GDM1 (cell line): ENCODE data around the gene ARMC7.
"Not testable (repeated sequence)": the region's sequence is repeated elsewhere in the genome, so short reads cannot be mapped to it uniquely, and the experiment has no call there.

Experiments used
- DNase-seq: peaks from one replicate; lab custom pipeline; 2025; lab: John Stamatoyannopoulos, UW

ARMC7 gene

DNA sequence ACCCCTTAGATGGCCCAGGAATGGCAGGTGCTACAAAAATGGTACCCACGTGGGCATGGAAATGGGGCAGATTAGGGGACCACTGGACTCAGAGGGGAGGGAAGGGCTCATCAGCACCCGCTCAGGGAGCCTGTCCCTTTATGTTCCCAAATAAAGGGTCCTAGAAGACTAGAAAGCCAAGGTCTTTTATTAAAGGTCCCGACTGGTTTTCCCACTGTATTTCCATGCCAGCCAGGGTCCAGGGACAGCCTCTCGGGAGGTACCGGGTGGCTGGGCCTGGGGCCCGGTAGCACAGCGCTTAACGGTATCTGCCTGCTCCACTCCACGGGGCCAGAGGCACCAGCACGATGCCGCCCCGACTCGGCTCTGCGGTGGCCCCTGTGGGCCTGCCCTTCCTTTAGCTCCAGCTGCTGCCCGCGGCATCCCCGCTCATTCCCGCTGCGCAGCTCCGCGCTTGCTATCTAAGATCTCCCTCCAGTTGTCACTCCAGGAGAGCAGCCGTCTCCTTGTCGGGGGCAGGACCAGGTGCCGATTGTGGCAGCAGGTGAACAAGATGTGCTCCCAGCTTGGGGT lies 20.4 kb downstream of the ARMC7 start:
- no peak for DNase-seq

DNA sequence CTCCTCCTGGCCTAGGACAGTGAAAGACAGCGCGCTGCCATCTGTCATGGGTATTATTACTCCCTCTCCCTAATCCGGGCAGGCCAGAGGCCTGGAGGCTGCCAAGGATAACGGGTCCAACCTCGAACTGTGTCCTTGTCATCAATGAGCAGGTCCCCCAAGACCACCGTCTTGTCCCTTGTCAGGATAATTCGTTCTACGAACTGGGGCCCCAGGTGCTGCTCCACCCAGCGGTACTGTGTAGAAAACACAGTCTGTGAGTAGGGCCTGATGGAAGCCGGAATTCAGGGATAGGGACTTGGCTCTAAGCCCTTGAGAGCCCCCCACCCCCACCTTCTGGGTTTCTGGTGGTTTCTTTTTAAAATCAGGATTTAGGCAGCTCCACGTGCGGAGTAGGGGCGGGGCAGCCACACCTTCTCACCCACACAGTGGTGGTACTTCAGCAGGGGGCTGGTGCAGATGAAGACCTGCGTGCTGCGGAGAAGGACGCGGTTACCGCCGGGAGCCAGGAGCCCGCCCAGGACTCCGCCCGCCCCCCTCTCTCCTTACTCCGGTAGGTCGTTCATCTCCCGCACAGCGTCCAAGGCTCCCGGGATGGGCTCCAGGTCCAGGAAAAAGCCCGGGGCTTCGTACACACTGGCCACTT lies 21.0 kb downstream of the ARMC7 start:
- DNase-seq = no peak

DNA sequence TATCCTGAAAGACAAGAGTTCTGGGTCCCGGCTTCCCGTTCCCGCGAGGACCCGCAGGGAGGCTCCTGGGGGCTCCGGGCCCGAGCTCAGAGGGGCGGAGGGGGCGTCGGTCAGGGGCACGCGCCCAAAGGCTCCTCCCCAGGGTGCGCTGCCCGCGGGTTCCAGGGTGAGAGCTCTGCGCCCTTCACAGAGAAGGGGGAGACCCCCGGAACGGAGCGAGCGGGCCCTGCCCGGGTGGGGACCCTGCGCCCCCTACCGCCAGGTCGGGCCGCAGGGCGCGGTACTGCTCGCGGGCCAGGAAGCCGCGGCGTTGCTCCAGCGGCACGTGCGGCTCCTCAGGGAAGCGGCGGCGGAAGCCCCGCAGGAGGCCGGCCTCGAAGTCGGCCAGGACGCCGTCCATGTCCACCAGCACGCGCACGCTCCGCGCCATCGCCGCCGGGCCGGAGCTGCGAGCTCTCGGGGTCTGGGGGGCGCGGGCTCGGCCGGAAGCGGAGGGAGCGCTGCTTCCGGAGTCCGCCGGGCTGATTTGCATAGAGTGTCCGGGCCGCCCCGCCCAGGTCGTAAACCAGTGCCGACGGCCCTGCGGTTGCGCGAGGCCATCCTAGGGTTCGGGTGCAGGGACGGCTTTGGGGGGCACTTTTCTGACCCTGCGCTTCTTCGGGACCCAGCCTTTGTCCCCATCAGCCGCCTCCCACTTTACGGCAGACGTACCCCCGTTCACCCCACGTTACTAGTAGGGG lies 21.7 kb downstream of the ARMC7 start, which contains the start of gene NT5C:
Gene NT5C, minus strand, starts transcription at position 465 of the 740 bp plus-strand sequence. Its CDS starts 35 bp downstream, at position 430.
- peak; percentile 54 for DNase-seq

DNA sequence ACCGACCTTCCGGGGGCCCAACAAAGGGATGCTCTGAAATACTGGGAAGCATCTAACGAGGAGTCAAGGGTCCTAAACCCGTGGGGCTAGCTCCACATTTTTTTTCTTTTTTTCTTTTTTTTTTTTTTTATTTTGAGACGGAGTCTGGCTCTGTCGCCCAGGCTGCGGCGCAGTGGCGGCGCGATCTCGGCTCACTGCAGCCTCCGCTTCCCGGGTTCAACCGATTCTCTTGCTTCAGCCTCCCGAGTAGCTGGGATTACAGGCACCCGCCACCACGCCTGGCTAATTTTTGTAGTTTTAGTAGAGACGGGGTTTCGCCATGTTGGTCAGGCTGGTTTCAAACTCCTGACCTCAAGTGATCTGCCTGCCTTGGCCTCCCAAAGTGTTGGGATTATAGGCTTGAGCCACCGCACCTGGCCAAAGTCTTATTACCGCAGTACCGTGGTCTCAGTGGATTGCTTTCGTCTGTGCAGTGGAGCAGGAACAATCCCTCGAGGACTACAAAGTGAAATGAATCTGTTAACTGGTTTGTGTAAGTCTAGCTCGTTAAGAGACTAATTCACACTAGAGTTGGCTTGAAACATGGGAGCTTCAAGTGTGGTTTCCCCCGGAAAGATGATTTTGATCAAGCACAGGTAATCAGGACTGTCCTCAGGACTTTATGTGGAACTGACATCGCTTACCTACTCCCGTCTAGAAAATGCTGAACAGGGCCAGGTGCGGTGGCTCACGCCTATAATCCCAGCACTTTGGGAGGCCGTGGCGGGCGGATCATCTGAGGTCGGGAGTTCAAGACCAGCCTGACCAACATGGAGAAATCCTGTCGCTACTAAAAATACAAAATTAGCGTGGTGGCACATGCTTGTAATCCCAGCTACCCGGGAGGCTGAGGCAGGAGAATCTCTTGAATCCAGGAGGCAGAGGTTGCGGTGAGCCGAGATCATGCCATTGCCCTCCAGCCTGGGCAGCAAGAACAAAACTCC lies 22.5 kb downstream of the ARMC7 start:
- not testable (repeated sequence) for DNase-seq

DNA sequence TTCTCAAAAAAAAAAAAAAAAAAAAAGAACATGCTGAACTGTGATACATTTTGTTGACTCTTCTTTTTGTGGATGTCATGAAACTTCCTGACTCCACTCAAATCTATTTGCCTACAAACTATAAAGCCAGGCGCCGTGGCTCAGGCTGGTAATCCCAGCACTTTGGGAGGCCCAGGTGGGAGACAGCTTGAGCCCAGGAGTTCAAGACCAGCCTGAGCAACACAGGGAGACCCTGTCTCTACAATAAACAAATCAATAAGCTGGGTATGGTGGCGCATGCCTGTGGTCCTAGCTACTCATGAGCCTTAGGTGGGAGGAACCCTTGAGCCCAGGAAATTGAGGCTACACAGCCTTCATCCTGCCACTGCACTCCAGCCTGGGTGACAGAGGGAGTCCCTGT lies 23.2 kb downstream of the ARMC7 start:
- DNase-seq = no peak

DNA sequence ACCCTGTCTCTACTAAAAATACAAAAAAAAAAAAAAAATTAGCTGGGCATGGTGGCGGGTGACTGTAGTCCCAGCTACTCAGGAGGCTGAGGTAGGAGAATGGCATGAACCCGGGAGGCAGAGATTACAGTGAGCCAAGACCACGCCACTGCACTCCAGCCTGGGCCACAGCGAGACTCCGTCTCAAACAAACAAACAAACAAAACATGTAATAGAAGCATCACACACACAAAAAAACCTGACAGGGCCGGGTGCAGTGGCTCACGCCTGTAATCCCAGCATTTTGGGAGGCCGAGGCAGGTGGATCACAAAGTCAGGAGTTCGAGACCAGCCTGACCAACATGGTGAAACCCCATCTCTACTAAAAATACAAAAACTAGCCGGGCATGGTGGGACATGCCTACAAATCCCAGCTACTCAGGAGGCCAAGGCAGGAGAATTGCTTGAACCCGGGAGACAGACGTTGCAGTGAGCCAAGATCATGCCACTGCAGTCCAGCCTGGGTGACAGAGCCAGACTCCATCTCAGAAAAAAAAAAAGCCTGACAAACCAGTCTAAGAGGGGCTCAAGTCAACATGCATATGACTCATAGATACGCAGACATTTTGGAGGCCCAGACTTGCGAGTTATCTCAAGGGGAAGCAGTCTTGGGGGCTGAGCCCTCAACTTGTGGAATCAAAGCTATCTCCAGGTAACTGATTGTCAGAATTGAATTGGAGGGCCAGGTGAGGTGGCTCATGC lies 24.0 kb downstream of the ARMC7 start:
- DNase-seq = not testable (repeated sequence)

DNA sequence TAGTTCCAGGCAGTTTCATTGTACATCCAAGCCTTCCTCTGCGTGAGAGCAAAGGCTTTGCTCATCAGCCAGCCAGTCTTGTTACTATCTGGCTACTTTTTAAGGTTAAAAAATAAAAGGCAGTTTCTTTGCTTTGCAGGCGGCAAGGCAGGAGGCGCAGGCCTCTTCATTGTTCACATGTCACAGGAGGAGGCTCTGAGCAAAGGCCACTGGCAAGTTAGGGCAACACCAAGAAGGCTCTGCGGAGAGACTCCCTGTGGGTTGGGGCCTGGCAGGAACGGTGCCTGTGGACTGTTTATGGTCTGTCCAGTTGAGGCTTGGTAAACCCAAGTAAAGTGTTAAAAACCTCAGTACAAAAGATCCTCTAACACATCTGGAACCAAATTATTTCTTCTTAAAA lies 25.7 kb downstream of the ARMC7 start:
- DNase-seq = no peak

DNA sequence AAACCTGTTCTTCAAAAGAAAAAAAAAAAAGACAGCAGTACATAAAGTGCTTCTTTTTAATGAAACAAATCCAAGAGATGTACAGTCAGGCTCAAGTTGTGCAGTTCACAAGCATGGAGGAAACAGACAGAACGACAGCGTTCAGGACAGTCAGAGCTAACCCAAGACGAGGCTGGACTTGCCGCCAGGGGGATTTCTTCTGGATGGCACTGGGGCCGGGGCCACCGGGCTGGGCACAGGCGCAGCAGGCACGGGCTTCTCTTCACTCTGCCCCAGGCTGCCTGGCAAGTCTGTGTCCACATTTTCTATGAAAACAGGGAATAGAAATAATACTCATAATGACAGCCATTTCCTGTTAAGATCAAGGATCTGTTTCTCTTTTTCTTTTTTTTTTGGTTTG lies 26.2 kb downstream of the ARMC7 start:
- DNase-seq = no peak

DNA sequence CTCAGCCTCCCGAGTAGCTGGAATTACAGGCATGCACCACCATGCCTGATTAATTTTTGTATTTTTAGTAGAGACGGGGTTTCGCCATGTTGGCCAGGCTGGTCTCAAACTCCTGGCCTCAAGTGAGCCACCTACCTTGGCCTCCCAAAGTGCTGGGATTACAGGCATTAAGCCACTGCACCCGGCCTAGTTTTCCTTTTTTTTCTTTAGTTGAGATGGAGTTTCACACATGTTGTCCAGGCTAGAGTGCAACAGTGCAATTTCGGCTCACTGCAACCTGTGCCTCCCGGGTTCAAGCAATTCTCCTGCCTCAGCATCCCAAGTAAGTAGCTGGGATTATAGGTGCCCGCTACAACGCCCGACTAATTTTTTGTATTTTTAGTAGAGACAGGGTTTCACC lies 28.0 kb downstream of the ARMC7 start:
- not testable (repeated sequence) for DNase-seq

DNA sequence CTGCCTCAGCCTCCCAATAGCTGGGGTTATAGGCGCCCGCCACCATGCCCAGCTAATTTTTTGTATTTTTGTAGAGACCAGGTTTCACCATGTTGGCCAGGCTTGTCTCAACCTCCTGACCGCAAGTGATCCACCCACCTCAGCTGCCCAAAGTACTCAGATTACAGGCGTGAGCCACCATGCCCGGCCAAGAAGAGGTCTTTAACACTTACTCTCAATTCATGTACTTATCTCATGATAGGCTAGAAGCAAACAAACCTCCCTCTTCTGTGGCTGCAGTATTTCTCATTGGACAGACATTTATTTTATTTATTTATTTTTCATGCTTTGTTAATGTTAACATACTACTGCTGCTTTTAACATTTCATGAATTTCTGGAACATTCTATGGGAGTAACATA lies 28.8 kb downstream of the ARMC7 start:
- DNase-seq = no peak

DNA sequence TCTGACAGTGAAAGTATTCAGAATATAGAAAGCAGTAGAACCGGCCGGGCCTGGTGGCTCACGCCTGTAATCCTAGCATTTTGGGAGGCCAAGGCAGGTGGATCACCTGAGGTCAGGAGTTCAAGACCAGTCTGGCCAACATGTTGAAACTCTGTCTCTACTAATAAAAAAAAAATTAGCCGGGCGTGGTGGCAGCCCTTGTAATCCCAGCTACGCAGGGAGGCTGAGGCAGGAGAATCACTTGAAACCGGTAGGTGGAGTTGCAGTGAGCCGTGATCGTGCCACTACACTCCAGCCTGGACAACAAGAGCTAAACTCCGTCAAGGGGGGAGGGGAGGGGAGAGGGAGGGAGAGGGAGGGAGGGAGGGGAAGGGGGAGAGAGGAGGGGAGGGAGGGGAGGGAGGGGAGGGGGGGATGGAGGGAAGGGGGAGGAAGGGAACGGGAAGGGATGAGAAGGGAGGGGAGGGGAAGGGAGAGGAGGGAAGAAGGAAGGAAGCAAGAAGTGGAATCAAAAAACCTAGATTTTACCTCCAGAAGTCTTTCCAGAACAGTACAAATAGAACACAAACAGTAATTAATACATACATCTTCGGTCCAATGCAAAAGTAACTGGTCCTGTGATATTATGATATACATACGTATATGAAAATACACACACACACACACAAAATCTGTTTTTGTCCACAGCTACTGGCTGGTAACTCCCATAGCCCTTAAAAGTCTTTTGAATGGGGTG lies 32.6 kb downstream of the ARMC7 start:
- no peak for DNase-seq

DNA sequence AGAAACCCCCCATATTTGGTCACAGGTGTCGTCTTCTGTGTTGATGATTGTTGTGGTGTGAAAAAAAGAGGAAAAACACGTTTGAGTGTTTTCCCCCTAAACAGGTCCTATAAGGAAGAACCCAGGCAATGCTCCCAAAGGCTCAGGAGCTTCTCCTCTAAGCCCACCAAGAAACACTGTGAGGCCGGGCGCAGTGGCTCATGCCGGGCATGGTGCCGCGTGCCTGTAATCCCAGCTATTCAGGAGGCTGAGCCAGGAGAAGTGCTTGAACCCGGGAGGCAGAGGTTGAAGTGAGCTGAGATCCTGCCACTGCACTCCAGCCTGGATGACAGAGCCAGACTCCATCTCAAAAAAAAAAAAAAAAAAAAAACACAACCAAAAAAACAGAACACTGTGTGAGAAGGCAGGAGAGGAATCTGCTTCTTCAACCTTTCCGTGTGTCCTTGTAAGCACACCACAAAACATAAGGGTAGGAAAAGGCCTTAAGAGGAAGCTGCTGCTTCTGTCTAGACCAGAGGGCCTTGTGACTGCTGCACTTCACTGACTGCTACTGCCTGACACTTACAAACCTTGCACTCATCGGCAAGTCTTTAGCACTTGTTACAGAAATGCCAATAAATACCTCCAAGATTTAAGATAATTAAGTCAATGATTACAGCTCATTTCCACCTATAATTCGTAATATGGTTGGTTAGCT lies 35.2 kb downstream of the ARMC7 start:
- DNase-seq = no peak

DNA sequence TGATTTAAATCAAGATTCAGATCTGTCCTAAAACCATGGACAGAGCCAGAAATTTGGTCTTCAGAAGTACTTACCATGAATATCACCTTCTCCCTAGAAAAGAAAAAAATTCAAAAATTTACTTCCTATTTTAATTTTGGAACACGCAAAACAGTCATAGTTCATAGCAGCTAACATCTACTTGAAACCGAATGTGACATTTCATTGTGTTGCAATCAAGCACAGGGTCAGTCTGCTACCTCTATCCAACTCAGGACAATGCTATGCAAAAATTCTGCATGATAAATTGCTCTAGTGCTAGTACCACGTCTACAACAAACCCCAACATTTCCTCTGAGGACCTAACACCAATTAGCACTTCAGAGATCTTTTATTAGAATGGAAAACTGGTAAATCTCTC lies 36.8 kb downstream of the ARMC7 start:
- no peak for DNase-seq

DNA sequence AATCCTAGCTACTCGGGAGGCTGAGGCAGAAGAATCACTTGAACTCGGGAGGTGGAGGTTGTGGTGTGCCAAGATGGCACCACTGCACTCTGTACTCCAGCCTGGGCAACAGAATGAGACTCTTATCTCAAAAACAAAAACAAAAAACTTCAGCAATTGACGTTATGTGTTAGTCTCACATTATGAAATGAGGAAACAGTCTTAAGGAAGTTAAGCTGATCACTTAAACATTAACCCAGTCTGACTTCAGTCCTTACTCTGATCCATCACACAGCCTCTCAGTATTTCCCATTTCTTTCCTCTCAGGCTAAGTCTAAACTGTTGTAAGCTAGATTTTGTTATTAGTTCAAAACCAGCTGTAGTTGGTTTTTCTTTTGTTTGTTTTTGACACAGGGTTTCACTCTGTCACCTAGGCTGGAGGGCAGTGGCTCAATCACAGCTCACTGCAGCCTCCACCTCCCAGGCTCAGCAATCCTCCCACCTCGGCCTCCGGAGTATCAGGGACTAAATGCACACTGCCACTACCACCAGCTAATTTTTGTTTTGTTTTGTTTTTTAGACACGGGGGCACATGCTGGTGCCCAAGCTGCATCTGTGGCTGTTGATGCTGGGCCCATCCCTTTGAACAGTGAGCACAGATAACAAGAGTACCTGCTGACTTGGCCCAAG lies 38.2 kb downstream of the ARMC7 start:
- no peak for DNase-seq

DNA sequence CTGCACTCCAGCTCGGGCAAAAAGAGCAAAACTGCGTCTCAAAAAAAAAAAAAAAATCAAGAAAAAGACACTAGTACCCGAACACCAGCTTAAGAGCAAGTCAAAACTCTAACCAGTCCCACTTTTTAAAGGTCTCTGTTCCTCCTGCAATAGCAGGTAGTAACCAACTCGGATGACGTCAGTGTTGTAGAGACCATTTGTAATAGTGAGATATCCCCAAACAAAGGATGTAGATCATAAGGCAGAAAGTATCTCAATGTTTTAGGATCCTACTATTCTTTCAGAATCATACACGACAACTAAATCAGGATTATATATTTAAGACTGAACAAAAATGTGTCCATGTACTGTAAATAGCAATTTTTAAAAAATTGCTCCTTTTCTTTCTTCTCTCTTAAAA lies 42.2 kb downstream of the ARMC7 start:
- no peak for DNase-seq

DNA sequence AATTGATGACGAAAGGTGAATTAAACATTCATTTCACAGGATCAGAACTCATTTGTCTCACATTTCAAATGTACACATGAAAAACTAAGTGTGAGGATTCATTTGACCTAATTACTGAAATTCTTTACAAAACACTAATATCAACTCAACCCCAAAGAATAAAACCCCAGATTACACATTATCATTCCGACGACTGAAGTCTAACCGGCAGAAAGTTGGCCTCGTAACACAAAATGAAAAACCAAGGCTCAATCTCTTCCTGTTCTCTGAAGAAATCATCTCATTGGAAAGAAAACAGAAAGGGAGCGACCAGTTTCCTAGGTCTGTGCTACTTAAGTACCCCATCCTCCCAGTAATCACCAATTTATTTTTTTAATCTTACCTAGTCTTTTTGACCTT lies 42.8 kb downstream of the ARMC7 start:
- DNase-seq = no peak

DNA sequence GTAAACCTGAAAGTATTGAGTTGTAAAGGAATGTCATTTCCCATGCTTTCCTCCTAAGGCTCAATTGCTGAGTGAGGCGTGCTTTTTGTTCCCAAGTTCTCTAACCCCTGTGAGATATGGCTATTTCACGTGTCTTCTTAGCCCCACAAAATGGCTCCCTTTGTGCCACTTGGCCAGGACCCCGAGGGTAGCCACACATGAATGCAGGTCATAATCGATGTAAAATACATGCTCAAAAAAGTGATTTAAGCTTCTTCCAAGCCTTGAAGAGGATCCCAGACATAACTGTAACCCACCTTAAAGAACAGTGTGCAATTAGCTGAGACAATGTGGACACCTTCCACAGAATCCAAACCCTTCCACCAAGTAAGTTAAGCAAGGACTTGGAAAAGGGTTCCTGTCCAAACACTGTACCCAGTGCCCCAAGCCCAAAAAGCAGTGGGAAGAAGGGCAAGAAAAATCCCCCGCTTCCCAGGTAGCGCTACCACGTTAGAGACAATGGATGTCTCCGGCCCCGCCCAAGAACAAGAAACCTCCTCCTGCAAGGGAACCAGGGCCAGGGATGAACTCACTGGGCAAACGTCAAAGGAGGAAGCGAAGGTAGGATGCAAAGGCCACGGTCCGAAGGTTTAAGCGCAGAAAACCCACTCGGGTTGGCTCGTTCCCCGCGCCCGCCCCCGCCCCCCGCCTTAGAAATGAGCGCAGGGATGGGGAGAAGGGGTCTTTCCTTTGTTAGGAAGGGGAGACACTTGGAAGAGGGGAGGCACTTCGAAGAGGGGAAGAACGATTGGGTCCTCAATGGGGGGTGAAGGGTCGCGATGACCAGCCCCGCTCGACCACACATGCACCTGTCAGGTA lies 43.4 kb downstream of the ARMC7 start:
- no peak for DNase-seq

DNA sequence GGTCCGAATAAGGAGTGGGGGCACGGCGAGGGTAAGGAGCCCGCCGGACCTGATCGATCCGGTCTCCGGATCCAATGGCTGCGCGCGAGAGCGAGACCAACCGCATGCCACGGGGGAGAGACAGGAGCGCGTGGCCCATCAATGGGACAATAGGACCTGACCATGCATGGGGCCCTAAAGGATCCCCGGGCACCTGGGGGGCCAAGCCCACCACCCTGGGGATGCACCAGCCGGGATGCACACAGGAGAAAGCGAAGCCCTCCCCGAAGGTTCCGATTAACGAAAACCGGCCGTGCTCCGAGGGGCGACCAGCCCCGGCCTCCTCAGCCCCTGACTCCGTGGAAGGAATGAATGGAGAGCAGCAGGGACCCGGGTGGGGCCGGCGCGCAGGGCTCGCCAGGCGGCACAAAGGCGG lies 44.0 kb downstream of the ARMC7 start:
- DNase-seq = no peak
